Measurements from ENCODE around the gene PPFIA1.

The PPFIA1 gene

GRCh38 chr11:70427436-70427835 is 156.9 kb downstream of the PPFIA1 start:
- Histone ChIP-seq H4K5ac (ENCODE audit: low read length) (no peak overlapping the region), H3K36me3 (ENCODE audit: control insufficient read depth, insufficient read depth, low read length) (peaks cover 29% of the 10 kb centered on the region), H2BK120ac (ENCODE audit: low read depth, low read length) (no peak overlapping the region), H3K27ac (ENCODE audit: low read depth, low read length) (no peak overlapping the region), H3K27me3 (ENCODE audit: insufficient read depth, low read length, poor library complexity) (no peaks in the 10 kb centered on the region), H3K4ac (ENCODE audit: low read depth, low read length) (no peak overlapping the region), H3K4me1 (ENCODE audit: control insufficient read depth, low read depth, low read length) (no peaks in the 10 kb centered on the region), H3K9ac (ENCODE audit: low read length) (no peak overlapping the region), H3K18ac (ENCODE audit: low read length) (no peak overlapping the region), H4K8ac (ENCODE audit: low read depth, low read length) (no peak overlapping the region), H2BK5ac (ENCODE audit: low read length) (no peak overlapping the region), H3K23ac (ENCODE audit: low read length) (no peak overlapping the region), H3K79me2 (ENCODE audit: control insufficient read depth, insufficient read depth, low read length) (no peaks in the 10 kb centered on the region), H3K79me1 (ENCODE audit: low read length) (peaks cover 2% of the 10 kb centered on the region), H3K4me2 (ENCODE audit: low read length) (no peak overlapping the region), H3K4me3 (ENCODE audit: low read length) (no peak overlapping the region), H2BK15ac (replicated peaks; ENCODE audit: low read depth) (no peak overlapping the region), H2AK5ac (ENCODE audit: low read length) (no peak overlapping the region), H3K56ac (ENCODE audit: low read length) (no peak overlapping the region)
- DNase-seq, result no peak
- no CpG with 5 or more reads among the region's 11 CpGs for WGBS (ENCODE audit: extremely low coverage, insufficient coverage, low lambda C conversion rate)

- Histone ChIP-seq H3K56ac (ENCODE audit: low read length) (no peak overlapping the region), H3K79me1 (ENCODE audit: low read length) (no peaks in the 10 kb centered on the region), H3K9ac (ENCODE audit: low read length) (no peak overlapping the region), H3K18ac (ENCODE audit: low read length) (no peak overlapping the region), H3K36me3 (ENCODE audit: control insufficient read depth, insufficient read depth, low read length) (peaks cover 34% of the 10 kb centered on the region), H3K4ac (ENCODE audit: low read depth, low read length) (no peak overlapping the region), H3K4me1 (ENCODE audit: control insufficient read depth, low read depth, low read length) (no peaks in the 10 kb centered on the region), H2BK15ac (replicated peaks; ENCODE audit: low read depth) (no peak overlapping the region), H3K27me3 (ENCODE audit: insufficient read depth, low read length, poor library complexity) (no peaks in the 10 kb centered on the region), H3K4me2 (ENCODE audit: low read length) (no peak overlapping the region), H3K23ac (ENCODE audit: low read length) (no peak overlapping the region), H3K79me2 (ENCODE audit: control insufficient read depth, insufficient read depth, low read length) (no peaks in the 10 kb centered on the region), H3K4me3 (ENCODE audit: low read length) (no peak overlapping the region), H4K8ac (ENCODE audit: low read depth, low read length) (no peak overlapping the region), H2BK120ac (ENCODE audit: low read depth, low read length) (no peak overlapping the region), H3K27ac (ENCODE audit: low read depth, low read length) (no peak overlapping the region), H2BK5ac (ENCODE audit: low read length) (no peak overlapping the region), H2AK5ac (ENCODE audit: low read length) (no peak overlapping the region), H4K5ac (ENCODE audit: low read length) (no peak overlapping the region)
- no CpG with 5 or more reads among the region's 18 CpGs for WGBS (ENCODE audit: extremely low coverage, insufficient coverage, low lambda C conversion rate)
- no peak for DNase-seq
These were observed 158.4 kb downstream of the PPFIA1 start for GRCh38 chr11:70428701-70429427.

- Histone ChIP-seq H2BK15ac (replicated peaks; ENCODE audit: low read depth) (no peak overlapping the region), H3K36me3 (ENCODE audit: control insufficient read depth, insufficient read depth, low read length) (peaks cover 37% of the 10 kb centered on the region), H3K4ac (ENCODE audit: low read depth, low read length) (no peak overlapping the region), H3K79me1 (ENCODE audit: low read length) (no peaks in the 10 kb centered on the region), H3K4me1 (ENCODE audit: control insufficient read depth, low read depth, low read length) (no peaks in the 10 kb centered on the region), H3K27me3 (ENCODE audit: insufficient read depth, low read length, poor library complexity) (no peaks in the 10 kb centered on the region), H3K79me2 (ENCODE audit: control insufficient read depth, insufficient read depth, low read length) (no peaks in the 10 kb centered on the region), H3K56ac (ENCODE audit: low read length) (no peak overlapping the region), H3K27ac (ENCODE audit: low read depth, low read length) (no peak overlapping the region), H2BK5ac (ENCODE audit: low read length) (no peak overlapping the region), H3K4me2 (ENCODE audit: low read length) (no peak overlapping the region), H4K5ac (ENCODE audit: low read length) (no peak overlapping the region), H3K9ac (ENCODE audit: low read length) (no peak overlapping the region), H4K8ac (ENCODE audit: low read depth, low read length) (no peak overlapping the region), H2BK120ac (ENCODE audit: low read depth, low read length) (no peak overlapping the region), H2AK5ac (ENCODE audit: low read length) (no peak overlapping the region), H3K4me3 (ENCODE audit: low read length) (no peak overlapping the region), H3K18ac (ENCODE audit: low read length) (no peak overlapping the region), H3K23ac (ENCODE audit: low read length) (no peak overlapping the region)
- no CpG with 5 or more reads among the region's 8 CpGs for WGBS (ENCODE audit: extremely low coverage, insufficient coverage, low lambda C conversion rate)
- no peak for DNase-seq
These were observed 158.9 kb downstream of the PPFIA1 start for GRCh38 chr11:70429428-70429705.

- Histone ChIP-seq H2BK120ac (ENCODE audit: low read depth, low read length) (no peak overlapping the region), H2BK15ac (replicated peaks; ENCODE audit: low read depth) (no peak overlapping the region), H3K4ac (ENCODE audit: low read depth, low read length) (no peak overlapping the region), H3K4me1 (ENCODE audit: control insufficient read depth, low read depth, low read length) (no peaks in the 10 kb centered on the region), H3K4me3 (ENCODE audit: low read length) (no peak overlapping the region), H3K9ac (ENCODE audit: low read length) (no peak overlapping the region), H3K56ac (ENCODE audit: low read length) (no peak overlapping the region), H3K4me2 (ENCODE audit: low read length) (no peak overlapping the region), H3K23ac (ENCODE audit: low read length) (no peak overlapping the region), H2AK5ac (ENCODE audit: low read length) (no peak overlapping the region), H3K79me1 (ENCODE audit: low read length) (no peaks in the 10 kb centered on the region), H2BK5ac (ENCODE audit: low read length) (no peak overlapping the region), H4K8ac (ENCODE audit: low read depth, low read length) (no peak overlapping the region), H3K18ac (ENCODE audit: low read length) (no peak overlapping the region), H3K36me3 (ENCODE audit: control insufficient read depth, insufficient read depth, low read length) (peaks cover 33% of the 10 kb centered on the region), H3K27ac (ENCODE audit: low read depth, low read length) (no peak overlapping the region), H3K27me3 (ENCODE audit: insufficient read depth, low read length, poor library complexity) (no peaks in the 10 kb centered on the region), H4K5ac (ENCODE audit: low read length) (no peak overlapping the region), H3K79me2 (ENCODE audit: control insufficient read depth, insufficient read depth, low read length) (no peaks in the 10 kb centered on the region)
- DNase-seq, result no peak
- WGBS (ENCODE audit: extremely low coverage, insufficient coverage, low lambda C conversion rate), result no CpG with 5 or more reads among the region's 11 CpGs
These were observed 159.4 kb downstream of the PPFIA1 start for GRCh38 chr11:70429724-70430521.

GRCh38 chr11:70430671-70431574 is 160.4 kb downstream of the PPFIA1 start:
- no peak overlapping the region for H3K18ac ChIP-seq (ENCODE audit: low read length)
- no peaks in the 10 kb centered on the region for H3K79me1 ChIP-seq (ENCODE audit: low read length)
- no CpG with 5 or more reads among the region's 25 CpGs for WGBS (ENCODE audit: extremely low coverage, insufficient coverage, low lambda C conversion rate)
- DNase-seq, result no peak
- no peak overlapping the region for H3K9ac ChIP-seq (ENCODE audit: low read length)
- no peak overlapping the region for H2BK15ac ChIP-seq (replicated peaks; ENCODE audit: low read depth)
- H2BK5ac ChIP-seq (ENCODE audit: low read length), result no peak overlapping the region
- H3K4me3 ChIP-seq (ENCODE audit: low read length), result no peak overlapping the region
- H3K27me3 ChIP-seq (ENCODE audit: insufficient read depth, low read length, poor library complexity), result no peaks in the 10 kb centered on the region
- H2BK120ac ChIP-seq (ENCODE audit: low read depth, low read length), result no peak overlapping the region
- no peak overlapping the region for H3K4ac ChIP-seq (ENCODE audit: low read depth, low read length)
- H3K4me1 ChIP-seq (ENCODE audit: control insufficient read depth, low read depth, low read length), result no peaks in the 10 kb centered on the region
- H3K4me2 ChIP-seq (ENCODE audit: low read length), result no peak overlapping the region
- no peak overlapping the region for H3K56ac ChIP-seq (ENCODE audit: low read length)
- H4K8ac ChIP-seq (ENCODE audit: low read depth, low read length), result no peak overlapping the region
- no peaks in the 10 kb centered on the region for H3K79me2 ChIP-seq (ENCODE audit: control insufficient read depth, insufficient read depth, low read length)
- no peak overlapping the region for H4K5ac ChIP-seq (ENCODE audit: low read length)
- no peak overlapping the region for H3K27ac ChIP-seq (ENCODE audit: low read depth, low read length)
- H3K36me3 ChIP-seq (ENCODE audit: control insufficient read depth, insufficient read depth, low read length), result peaks cover 30% of the 10 kb centered on the region
- H2AK5ac ChIP-seq (ENCODE audit: low read length), result no peak overlapping the region
- no peak overlapping the region for H3K23ac ChIP-seq (ENCODE audit: low read length)
